ENCODE results near the gene SUN1.

SUN1 gene

GRCh38 chr7:879093-879492 is 46.8 kb downstream of the SUN1 start:
- no peak for DNase-seq (ENCODE audit: low read depth)

DNA sequence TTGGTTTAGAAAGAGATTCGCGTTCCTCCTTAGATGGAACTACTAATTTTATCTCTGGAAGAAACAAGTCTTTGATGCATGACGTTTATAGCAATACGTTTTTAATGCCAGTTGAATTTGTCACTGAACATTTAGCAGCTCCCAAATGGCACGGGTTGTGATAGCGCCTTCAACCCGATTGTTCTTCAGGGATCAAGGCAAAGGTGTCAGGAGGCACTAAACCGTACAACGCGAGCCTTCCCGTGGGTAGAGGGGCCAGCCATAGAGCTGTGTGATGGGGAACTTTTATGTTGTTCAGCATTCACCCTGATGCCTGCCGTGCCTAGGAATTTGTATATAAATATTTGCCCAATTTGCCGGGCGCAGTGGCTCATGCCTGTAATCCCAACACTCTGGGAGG is 47.4 kb downstream of the SUN1 start:
- DNase-seq (ENCODE audit: low read depth), result no peak

DNA sequence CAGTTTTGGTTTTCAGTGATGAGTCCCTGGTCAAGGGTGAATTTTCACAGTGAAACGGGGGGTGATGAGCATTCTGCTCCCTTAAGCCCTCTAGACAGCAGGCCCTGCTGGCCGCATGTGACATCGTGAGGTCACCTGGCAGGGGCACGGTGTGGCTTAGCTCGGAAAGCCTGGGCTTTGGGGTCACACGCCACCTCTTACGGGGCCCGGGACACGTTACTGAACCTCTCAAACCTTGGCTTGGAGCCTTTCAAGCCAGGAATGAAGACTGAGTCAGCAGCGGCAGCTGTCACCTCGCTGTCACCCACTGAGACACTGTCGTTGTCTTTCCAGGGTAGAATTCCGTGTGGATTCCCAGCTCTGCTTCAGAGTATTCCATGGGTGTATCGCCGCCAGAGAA is 48.2 kb downstream of the SUN1 start:
- DNase-seq (ENCODE audit: low read depth), result no peak

- no peak for DNase-seq (ENCODE audit: low read depth)
These were observed 49.4 kb downstream of the SUN1 start for GRCh38 chr7:881441-882234.

GRCh38 chr7:882336-883035 is 50.2 kb downstream of the SUN1 start:
- no peak for DNase-seq (ENCODE audit: low read depth)

DNA sequence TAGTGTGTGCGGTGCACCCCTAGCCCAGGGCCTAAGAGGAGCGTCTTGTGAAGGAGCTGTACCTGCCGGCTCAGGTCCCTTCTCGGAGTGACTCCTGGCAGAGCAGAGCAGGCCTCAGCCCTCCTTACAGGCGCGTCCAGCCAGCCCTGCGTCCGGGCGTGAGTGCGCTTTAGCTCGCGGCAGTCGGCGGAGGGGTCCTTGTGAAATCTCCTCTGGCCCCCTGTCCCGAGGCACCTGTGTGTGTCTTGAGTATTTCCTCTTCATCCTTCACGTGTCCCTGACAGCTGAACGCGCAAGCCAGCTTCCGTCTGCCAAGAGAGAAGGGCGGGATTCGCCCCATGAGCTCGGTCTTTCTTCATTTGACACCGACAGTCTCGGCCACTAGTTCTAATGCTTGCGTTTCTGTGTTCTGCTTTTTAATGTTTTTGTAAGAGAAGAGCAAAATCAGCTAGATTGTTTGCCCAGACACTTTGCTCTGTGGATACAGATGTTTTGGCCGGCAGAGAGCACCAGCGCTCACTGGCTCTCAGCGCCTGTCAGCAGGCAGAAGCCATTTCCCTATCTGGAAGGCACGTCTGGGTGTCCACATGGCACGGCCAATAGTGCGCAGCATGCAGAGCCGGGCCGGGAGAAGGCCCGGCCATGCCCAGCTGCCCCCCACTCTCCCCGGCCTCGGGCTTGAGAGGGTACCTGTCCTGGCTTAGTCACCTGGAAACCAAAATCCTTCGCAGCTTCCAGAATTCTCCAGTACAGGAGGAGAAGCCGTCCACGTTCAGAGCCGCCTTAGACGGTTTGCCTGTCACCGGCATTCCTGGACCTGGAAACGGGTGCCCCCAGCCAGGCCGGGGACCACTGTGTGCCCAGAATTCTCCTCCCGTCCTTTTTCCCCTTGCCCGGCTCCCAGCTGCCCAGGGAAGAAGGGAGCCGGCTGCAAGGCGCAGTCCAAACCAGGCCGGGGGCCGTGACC is 51.1 kb downstream of the SUN1 start:
- no peak for DNase-seq (ENCODE audit: low read depth)

DNA sequence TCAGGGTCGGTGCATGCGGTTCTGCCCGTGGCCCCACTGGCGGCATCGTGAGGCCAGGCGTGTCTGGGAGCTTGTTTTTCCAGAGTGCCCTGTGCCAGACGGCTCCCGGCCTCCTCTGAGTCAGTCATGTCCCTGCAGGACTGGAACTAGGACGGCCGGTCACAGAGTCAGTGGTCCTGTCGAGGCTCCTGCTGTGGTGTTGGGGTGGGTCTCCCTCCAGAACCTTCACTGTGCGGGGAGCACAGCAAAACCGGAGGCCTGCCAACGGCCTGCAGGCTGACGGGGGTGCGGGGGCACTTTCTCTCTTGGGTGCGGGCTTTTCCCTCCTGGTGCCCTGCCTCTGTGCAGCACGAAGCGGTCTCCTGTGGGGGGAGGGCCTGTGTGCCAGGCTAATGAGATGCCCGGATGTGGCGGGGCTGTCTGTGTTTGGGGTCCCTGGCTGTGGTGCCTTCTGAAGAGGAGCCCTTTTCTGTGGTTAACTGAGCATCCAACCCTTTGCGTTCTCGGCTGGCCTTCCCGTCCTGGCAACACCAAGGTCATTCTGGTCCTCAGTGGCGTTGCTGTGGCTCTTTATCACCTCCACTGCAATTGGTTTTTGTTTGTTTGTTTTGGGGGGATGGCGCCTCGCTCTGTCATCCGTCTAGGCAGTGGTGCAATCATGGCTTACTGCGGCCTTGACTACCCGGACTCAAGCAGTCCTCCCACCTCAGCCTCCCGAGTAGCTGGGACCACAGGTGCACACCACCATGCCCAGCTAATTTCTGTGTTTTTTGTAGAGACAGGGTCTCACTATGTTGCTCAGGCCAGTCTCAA is 52.1 kb downstream of the SUN1 start:
- no peak for DNase-seq (ENCODE audit: low read depth)

- DNase-seq (ENCODE audit: low read depth), result no peak
These were observed 53.1 kb downstream of the SUN1 start for GRCh38 chr7:885261-885892.

DNA sequence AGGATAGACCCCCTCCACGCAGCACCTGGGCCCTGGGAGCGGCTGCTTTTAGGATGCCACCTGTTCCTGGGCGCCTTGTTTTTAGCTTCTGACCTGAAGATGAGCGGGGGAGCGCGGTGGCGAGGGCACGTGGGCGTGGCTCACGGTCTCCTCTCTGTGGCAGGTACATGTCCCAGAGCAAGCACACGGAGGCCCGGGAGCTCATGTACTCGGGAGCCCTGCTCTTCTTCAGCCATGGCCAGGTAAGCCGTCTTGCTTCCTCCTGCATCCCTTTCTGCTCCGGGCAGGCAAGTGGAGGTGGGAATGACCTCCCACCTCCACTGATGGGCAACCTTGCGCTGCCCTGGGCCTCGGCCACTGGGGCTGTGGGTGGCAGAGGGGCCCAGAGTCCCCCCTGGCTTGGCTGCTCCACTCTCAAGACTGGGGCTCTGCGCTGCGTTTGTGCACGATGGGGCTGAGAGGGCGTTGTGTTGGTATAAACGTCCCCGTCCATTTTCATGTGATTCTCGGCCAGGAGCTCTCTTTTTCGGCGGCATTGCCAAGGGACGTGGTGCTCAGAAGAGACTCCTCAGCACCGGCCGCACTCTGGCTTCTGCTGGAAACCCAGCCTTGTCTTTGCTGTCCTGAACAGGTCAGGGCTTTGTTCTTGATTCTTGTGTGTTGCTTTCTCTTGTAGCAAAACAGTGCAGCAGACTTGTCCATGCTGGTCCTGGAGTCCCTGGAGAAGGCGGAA is 53.8 kb downstream of the SUN1 start:
- DNase-seq (ENCODE audit: low read depth), result no peak

DNA sequence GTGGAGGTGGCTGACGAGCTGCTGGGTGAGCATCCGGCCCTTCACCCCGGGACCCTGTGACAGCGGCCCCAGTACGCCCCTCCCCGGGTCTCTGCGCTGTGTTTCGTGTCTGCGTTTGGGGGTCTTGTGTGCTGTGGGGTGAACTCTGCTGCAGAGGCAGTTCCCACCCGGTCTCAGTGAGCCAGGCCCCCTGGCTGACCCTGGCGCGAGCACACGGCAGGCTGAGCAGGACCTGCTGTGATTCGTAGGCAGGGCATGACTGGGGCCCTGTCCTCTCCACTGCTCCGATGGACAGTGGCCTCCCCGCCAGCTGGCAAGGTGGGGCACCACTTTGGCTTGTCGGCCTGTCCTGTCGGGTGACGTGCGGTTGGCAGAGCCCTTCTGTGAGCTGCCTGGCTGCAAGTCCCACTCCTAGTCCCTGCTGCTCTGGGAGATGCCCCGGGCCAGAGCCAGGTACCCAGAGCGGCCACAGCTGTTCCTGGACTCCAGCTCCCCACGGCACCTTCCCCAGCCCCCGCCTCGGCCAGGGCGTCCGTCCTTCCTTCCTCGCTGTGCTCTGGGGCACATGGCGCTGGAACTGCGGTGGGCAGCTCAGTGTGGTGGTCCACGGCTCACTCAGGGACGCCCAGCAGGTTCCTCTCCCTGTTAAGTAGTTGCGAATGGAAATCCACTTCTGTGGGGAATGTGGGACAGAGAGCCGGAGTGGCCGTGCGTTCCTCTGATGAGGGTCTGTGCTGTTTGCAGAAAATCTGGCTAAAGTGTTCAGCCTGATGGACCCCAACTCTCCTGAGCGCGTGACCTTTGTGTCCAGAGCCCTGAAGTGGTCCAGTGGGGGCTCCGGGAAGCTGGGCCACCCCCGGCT is 54.6 kb downstream of the SUN1 start:
- no peak for DNase-seq (ENCODE audit: low read depth)

GRCh38 chr7:887488-887820 is 55.2 kb downstream of the SUN1 start:
- no peak for DNase-seq (ENCODE audit: low read depth)

- no peak for DNase-seq (ENCODE audit: low read depth)
These were observed 56.1 kb downstream of the SUN1 start for GRCh38 chr7:888081-889024.

DNA sequence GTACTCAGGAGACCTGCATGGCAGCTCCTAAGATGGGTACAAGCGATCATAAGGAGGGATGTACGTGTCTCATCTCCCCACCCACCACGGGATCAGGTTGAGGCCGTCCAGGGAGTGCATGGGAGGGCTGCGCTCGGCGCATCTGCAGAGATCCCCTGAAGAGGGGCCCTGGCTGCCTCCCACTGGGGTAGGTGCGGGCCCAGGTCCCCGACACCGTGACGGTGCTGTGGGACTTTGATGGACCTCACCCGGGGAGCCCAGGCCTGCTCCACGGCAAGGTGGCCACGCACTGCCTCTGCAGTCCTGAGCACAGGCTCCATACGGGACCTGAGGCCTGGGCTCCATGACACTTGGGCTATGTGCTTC is 56.7 kb downstream of the SUN1 start:
- DNase-seq (ENCODE audit: low read depth), result no peak

- DNase-seq (ENCODE audit: low read depth), result no peak
These were observed 57.1 kb downstream of the SUN1 start for GRCh38 chr7:889391-889790.

GRCh38 chr7:890868-891267 is 58.6 kb downstream of the SUN1 start:
- no peak for DNase-seq (ENCODE audit: low read depth)

- DNase-seq (ENCODE audit: low read depth), result no peak
These were observed 59.0 kb downstream of the SUN1 start for GRCh38 chr7:891291-891690.

GRCh38 chr7:891805-892204 is 59.5 kb downstream of the SUN1 start:
- no peak for DNase-seq (ENCODE audit: low read depth)

All from EH (cell line).